B cell (primary cell): ENCODE results near the gene ACTR6. TPM values are rescaled to one million over a fixed set of nuclear protein-coding genes. Genes with fewer than 3 reads are reported as not detected.

Experiments used
- ATAC-seq: fragments of 200-7000 bp; cut with Tn5 transposase; one replicate; pipeline ENCODE4 v1.10.0; 2021; ENCODE audit warnings: low read depth, mild to moderate bottlenecking, moderate number of reproducible peaks, moderate library complexity
- CTCF ChIA-PET: fragments of 350-600 bp; sonication (Branson Sonifier 250); formaldehyde crosslinking; loops from one replicate; lab custom pipeline; 2021; ENCODE audit warnings: antibody characterized with exemption, inconsistent platforms; lab: Charles Lee
- POLR2A ChIA-PET: fragments of 350-600 bp; sonication (Branson Sonifier 250); formaldehyde crosslinking; loops from one replicate; lab custom pipeline; 2021; ENCODE audit warnings: antibody characterized with exemption; lab: Charles Lee
- DNase-seq: peaks from one replicate; pipeline ENCODE4 v3.0.0; 2013
- H2AFZ ChIP-seq: 2 replicates; pipeline ENCODE4 v1.6.1; 2012; ENCODE audit warnings: mild to moderate bottlenecking, low read depth, low read length; ENCODE audit not compliant: insufficient read depth, poor library complexity, severe bottlenecking
- H3K27ac ChIP-seq, 2 donors: 1 replicate in 1 of 2; 2 replicates in 1 of 2; pipeline ENCODE4 v1.5.1; 2012 to 2013; ENCODE audit warnings: low read length in 2 of 2, mild to moderate bottlenecking in 2 of 2, moderate library complexity in 1 of 2
- H3K27me3 ChIP-seq, 4 experiments: fragments of 200-600 bp in 1 of 4; sonication (generic) in 1 of 4; replicated peaks in 1 of 4; 1 replicate in 2 of 4; 2 replicates in 2 of 4; pipeline versions ENCODE4 v1.6.1 to v1.7.0; 2013 to 2016; ENCODE audit warnings: low read length in 3 of 4, mild to moderate bottlenecking in 2 of 4, mixed read lengths in 1 of 4, moderate library complexity in 1 of 4; ENCODE audit not compliant: insufficient read depth in 4 of 4, control insufficient read depth in 3 of 4; ENCODE audit errors: control extremely low read depth in 1 of 4
- H3K36me3 ChIP-seq, 2 experiments: replicated peaks in 1 of 2; 1 replicate in 1 of 2; 2 replicates in 1 of 2; pipeline versions ENCODE4 v1.6.1 to v1.7.1; 2013; ENCODE audit warnings: low read length in 1 of 2; ENCODE audit not compliant: insufficient read depth in 2 of 2, control insufficient read depth in 1 of 2; ENCODE audit errors: control extremely low read depth in 1 of 2, extremely low read depth in 1 of 2
- H3K4me1 ChIP-seq, 2 donors: fragments of 200-600 bp in 1 of 2; sonication (generic) in 1 of 2; 1 replicate in 1 of 2; 2 replicates in 1 of 2; pipeline versions ENCODE4 v1.5.1 to v1.6.1; 2013 to 2017; ENCODE audit warnings: low read length in 2 of 2; ENCODE audit not compliant: control insufficient read depth in 2 of 2, insufficient read depth in 2 of 2
- H3K4me2 ChIP-seq: replicated peaks from 2 replicates; pipeline ENCODE3; 2012; ENCODE audit warnings: mild to moderate bottlenecking, low read depth, low read length; ENCODE audit not compliant: poor library complexity, severe bottlenecking
- H3K4me3 ChIP-seq, 5 experiments: fragments of 200-600 bp in 1 of 5; sonication (generic) in 1 of 5; 1 replicate in 3 of 5; 2 replicates in 2 of 5; pipeline versions ENCODE4 v1.5.1 to v1.7.0; 2011 to 2016; ENCODE audit warnings: low read length in 4 of 5, mild to moderate bottlenecking in 4 of 5, low read depth in 2 of 5, control low read depth in 1 of 5, moderate library complexity in 1 of 5; ENCODE audit not compliant: insufficient read depth in 1 of 5; ENCODE audit errors: control extremely low read depth in 1 of 5, extremely low read depth in 1 of 5
- H3K79me2 ChIP-seq: fragments of 200-600 bp; sonication (generic); one replicate; pipeline ENCODE4 v1.6.0; 2016; ENCODE audit warnings: low read length; ENCODE audit not compliant: control insufficient read depth, insufficient read depth
- H3K9ac ChIP-seq: fragments of 200-600 bp; sonication (generic); 2 replicates; pipeline ENCODE4 v1.6.1; 2017; ENCODE audit warnings: mild to moderate bottlenecking, low read length, moderate library complexity
- H3K9me3 ChIP-seq, 3 donors: one replicate each; pipeline versions ENCODE4 v1.6.1 to v1.7.1; 2013; ENCODE audit warnings: low read length in 2 of 3; ENCODE audit not compliant: control insufficient read depth in 2 of 3, insufficient read depth in 1 of 3; ENCODE audit errors: control extremely low read depth in 1 of 3
- H4K20me1 ChIP-seq: 2 replicates; pipeline ENCODE4 v1.6.0; 2012; ENCODE audit warnings: mild to moderate bottlenecking, low read length; ENCODE audit not compliant: insufficient read depth, control insufficient read depth, poor library complexity, severe bottlenecking
- H3K27ac Mint-ChIP-seq: one replicate; pipeline ENCODE4 v1.8.0; 2021; ENCODE audit warnings: mixed read lengths
- H3K27me3 Mint-ChIP-seq: one replicate; pipeline ENCODE4 v1.8.0; 2021; ENCODE audit warnings: mixed read lengths
- H3K4me1 Mint-ChIP-seq: one replicate; pipeline ENCODE4 v1.8.0; 2021; ENCODE audit warnings: mixed read lengths
- H3K4me3 Mint-ChIP-seq: one replicate; pipeline ENCODE4 v1.8.0; 2021; ENCODE audit warnings: mixed read lengths
- H3K9me3 Mint-ChIP-seq: one replicate; pipeline ENCODE4 v1.8.0; 2022; ENCODE audit warnings: mixed read lengths; ENCODE audit not compliant: insufficient read depth
- EZH2 ChIP-seq: IDR thresholded peaks from 2 replicates; pipeline ENCODE4 v1.6.1; 2012; ENCODE audit warnings: borderline replicate concordance, low read depth, mild to moderate bottlenecking, moderate library complexity, low read length; ENCODE audit not compliant: insufficient read depth, poor library complexity, severe bottlenecking
- WGBS: methylation state at CpG from one replicate; pipeline ENCODE4 v1.1.5; 2013; ENCODE audit warnings: missing lambda C conversion rate; ENCODE audit not compliant: insufficient coverage; 5-methylcytosine and 5-hydroxymethylcytosine counted together
- intact Hi-C: fragments of 100-400 bp; cut with micrococcal nuclease; formaldehyde crosslinking; loops from one replicate; pipeline ENCODE4 v1.10.0; 2022
- polyA plus RNA-seq: library from polyadenylated mRNA; depleted of rRNA; stranded (reverse); fragments of >200 nt; gene quantifications from 2 replicates; pipeline ENCODE4 v1.2.3, GENCODE V29; 2012
- total RNA-seq, 2 donors: library from RNA; stranded (reverse); fragments of 120-200 nt in 1 of 2; gene quantifications; 1 replicate in 1 of 2; 2 replicates in 1 of 2; pipeline versions ENCODE4 v1.2.3 to v1.2.4, GENCODE V29; 2013 to 2022
- TF ChIP-seq, protein P1 (sequence below): fragments of 200-600 bp; IDR thresholded peaks from one replicate; pipeline ENCODE4 v1.8.0; 2022; ENCODE audit warnings: antibody characterized with exemption, mild to moderate bottlenecking

Gene ACTR6
- total and polyA plus RNA-seq, 2 donors (not counting 1 experiment from before 2014, with no cell fraction given): 10.1 to 30.8 TPM

- Histone ChIP-seq H3K9ac (no peak overlapping the region), H3K9me3 (no peaks in the 10 kb centered on the region), H3K4me1 (no peaks in the 10 kb centered on the region), H3K4me2 (no peak overlapping the region), H3K79me2 (no peaks in the 10 kb centered on the region), H2AFZ (no peak overlapping the region), H3K4me3 (no peak overlapping the region), H3K36me3 (peaks cover 1 to 22% of the 10 kb centered on the region in 2 experiments), H4K20me1 (no peaks in the 10 kb centered on the region), H3K27ac (no peak overlapping the region), H3K27me3 (no peaks in the 10 kb centered on the region)
- Mint-ChIP-seq H3K4me3 (no peak overlapping the region), H3K27me3 (no peaks in the 10 kb centered on the region), H3K9me3 (no peaks in the 10 kb centered on the region), H3K27ac (no peak overlapping the region), H3K4me1 (no peaks in the 10 kb centered on the region)
- CTCF ChIA-PET: no interaction called here
- ATAC-seq (no peak), DNase-seq (no peak)
- POLR2A ChIA-PET: no interaction called here
- no peak for TF ChIP-seq EZH2
- TF ChIP-seq, protein P1, sequence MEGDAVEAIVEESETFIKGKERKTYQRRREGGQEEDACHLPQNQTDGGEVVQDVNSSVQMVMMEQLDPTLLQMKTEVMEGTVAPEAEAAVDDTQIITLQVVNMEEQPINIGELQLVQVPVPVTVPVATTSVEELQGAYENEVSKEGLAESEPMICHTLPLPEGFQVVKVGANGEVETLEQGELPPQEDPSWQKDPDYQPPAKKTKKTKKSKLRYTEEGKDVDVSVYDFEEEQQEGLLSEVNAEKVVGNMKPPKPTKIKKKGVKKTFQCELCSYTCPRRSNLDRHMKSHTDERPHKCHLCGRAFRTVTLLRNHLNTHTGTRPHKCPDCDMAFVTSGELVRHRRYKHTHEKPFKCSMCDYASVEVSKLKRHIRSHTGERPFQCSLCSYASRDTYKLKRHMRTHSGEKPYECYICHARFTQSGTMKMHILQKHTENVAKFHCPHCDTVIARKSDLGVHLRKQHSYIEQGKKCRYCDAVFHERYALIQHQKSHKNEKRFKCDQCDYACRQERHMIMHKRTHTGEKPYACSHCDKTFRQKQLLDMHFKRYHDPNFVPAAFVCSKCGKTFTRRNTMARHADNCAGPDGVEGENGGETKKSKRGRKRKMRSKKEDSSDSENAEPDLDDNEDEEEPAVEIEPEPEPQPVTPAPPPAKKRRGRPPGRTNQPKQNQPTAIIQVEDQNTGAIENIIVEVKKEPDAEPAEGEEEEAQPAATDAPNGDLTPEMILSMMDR: no peak
- intact Hi-C loops: no loop called here
Measured at GRCh38 chr12:100225491-100225890, 24.9 kb downstream of the ACTR6 start.

DNA sequence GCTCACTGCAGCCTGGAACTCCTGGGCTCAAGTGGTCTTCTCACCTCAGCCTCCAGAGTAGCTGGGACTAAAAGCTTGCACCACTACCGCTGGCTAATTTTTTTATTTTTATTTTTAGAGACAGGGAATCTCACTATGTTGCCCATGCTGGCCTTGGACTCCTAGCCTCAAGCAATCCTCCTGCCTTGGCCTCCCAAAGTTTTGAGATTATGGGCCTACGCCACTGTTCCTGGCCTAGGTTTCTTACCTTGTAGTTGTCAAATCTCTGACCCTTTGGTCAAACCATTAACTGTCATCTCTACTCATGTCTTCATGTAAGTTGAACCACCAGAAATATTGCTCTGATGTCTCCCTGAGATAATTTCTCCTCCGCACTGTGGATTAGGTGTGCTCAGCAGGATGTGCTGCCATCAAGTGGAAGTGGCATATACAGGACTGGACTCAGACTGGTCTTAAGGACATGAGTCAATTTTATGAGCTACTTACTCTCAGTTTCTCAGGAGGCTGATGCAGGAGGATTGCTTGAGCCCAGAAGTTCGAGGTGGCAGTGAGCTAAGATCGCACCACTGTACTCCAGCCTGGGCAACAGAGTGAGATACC is 28.5 kb downstream of the ACTR6 start:
- Histone ChIP-seq H3K27ac (no peak overlapping the region), H3K4me3 (no peak overlapping the region), H3K9ac (no peak overlapping the region), H3K27me3 (no peaks in the 10 kb centered on the region), H3K4me2 (no peak overlapping the region), H4K20me1 (no peaks in the 10 kb centered on the region), H3K79me2 (no peaks in the 10 kb centered on the region), H3K4me1 (no peaks in the 10 kb centered on the region), H2AFZ (no peak overlapping the region), H3K36me3 (peaks cover 1 to 11% of the 10 kb centered on the region in 2 experiments), H3K9me3 (no peaks in the 10 kb centered on the region)
- Mint-ChIP-seq H3K27me3 (no peaks in the 10 kb centered on the region), H3K9me3 (no peaks in the 10 kb centered on the region), H3K27ac (no peak overlapping the region), H3K4me1 (no peaks in the 10 kb centered on the region), H3K4me3 (no peak overlapping the region)
- WGBS: 100% methylated on average over 4 of the region's 5 CpGs
- TF ChIP-seq, protein P1: no peak
- no peak for TF ChIP-seq EZH2
- ATAC-seq: no peak
- no peak for DNase-seq
- ChIA-PET CTCF (interaction anchor here (0.7 kb wide), 1 partner anchor 373 kb away, joined by 3 read pairs; no protein-coding TSS in a partner anchor), POLR2A (no interaction called here)
- intact Hi-C loops: no loop called here
